AG09319 (cell line): ENCODE results near the gene BEND6.
"Not testable (repeated sequence)": the region's sequence is repeated elsewhere in the genome, so short reads cannot be mapped to it uniquely, and the experiment has no call there.

Source experiments
- DNase-seq: peaks from one replicate; pipeline ENCODE4 v3.0.0-alpha.2; 2010; ENCODE audit warnings: low read depth; ENCODE audit errors: extremely low read depth
- TF ChIP-seq, protein P1 (sequence below): IDR thresholded peaks from 2 replicates; pipeline ENCODE4 v1.5.1; 2011; ENCODE audit warnings: low read depth, mild to moderate bottlenecking, inconsistent platforms, low read length, moderate library complexity

BEND6 gene

DNA sequence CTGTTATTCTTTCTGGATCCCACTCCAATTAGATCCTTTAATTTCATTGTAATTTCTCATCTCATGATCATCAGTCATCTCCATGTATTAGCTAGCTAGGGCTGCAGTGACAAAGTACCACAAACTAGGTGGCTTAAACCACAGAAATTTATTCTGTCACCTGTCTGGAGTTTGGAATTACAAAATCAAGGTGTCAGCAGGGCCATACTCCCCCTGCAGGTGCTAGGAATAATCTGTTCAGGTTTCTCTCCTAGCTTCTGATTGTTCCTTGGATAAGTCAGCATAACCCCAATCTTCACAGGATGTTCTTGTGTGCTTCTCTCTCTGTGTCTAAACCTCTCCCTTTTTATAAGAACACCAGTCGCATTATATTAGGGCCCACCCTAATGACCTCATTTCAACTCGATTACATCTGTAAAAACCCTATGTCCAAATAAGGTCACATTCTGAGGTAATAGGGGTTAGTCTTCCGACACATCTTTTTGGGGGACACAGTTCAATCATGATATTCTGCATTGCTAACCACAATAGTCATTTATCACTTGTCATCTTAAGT lies 40.5 kb downstream of the BEND6 start:
- TF ChIP-seq, protein P1, sequence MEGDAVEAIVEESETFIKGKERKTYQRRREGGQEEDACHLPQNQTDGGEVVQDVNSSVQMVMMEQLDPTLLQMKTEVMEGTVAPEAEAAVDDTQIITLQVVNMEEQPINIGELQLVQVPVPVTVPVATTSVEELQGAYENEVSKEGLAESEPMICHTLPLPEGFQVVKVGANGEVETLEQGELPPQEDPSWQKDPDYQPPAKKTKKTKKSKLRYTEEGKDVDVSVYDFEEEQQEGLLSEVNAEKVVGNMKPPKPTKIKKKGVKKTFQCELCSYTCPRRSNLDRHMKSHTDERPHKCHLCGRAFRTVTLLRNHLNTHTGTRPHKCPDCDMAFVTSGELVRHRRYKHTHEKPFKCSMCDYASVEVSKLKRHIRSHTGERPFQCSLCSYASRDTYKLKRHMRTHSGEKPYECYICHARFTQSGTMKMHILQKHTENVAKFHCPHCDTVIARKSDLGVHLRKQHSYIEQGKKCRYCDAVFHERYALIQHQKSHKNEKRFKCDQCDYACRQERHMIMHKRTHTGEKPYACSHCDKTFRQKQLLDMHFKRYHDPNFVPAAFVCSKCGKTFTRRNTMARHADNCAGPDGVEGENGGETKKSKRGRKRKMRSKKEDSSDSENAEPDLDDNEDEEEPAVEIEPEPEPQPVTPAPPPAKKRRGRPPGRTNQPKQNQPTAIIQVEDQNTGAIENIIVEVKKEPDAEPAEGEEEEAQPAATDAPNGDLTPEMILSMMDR: no peak
- no peak for DNase-seq

DNA sequence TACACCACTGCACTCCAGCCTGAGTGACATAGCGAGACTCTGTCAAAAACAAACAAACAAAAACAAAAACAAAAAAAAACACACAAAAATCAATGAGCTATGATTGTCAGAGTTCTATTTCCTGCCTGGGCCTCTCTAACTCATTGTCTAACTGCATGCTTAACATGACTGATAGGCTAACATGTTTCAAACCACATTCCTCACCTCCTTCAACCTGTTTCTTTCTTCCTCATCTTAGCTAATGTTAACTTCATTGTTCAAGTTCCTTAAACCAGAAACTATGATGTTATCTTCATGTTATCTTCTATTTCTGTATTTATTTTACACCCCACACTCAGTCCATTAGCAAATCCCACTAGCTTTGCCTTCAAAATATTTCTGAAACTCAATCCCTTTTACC lies 41.5 kb downstream of the BEND6 start:
- TF ChIP-seq, protein P1: no peak
- no peak for DNase-seq

DNA sequence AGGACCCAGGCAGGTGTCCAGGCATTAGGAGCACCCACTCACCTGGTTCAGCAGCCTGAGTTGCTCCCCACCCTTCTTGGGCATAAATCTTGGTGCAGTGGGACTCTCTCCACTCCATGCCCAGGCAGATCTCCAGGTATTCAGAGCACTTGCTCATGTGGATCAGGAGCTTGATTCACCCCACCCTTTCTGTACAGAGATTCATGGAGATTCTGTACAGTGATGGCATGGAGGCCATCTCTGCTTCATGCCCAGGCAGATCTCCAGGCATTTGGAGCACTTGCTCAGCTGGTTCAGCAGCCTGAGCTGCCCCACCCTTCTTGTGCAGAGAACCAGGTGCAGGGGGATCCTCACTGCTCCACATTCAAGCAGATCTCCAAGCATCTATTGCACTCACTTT lies 44.1 kb downstream of the BEND6 start:
- no peak for DNase-seq
- TF ChIP-seq, protein P1: no peak

DNA sequence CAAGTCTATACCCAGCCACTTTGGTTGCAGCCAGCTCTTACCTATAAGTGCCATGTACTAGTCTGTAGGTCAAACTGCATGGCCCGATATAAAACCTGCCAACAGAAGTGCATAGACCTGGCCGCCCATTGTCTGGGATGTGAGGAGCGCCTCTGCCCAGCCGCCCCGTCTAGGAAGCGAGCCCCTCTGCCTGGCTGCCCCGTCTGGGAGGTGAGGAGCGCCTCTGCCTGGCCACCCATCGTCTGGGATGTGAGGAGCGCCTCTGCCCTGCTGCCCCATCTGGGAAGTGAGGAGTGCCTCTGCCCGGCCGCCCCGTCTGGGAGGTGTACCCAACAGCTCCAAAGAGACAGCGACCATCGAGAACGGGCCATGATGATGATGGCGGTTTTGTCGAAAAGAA lies 44.8 kb downstream of the BEND6 start:
- DNase-seq: not testable (repeated sequence)

DNA sequence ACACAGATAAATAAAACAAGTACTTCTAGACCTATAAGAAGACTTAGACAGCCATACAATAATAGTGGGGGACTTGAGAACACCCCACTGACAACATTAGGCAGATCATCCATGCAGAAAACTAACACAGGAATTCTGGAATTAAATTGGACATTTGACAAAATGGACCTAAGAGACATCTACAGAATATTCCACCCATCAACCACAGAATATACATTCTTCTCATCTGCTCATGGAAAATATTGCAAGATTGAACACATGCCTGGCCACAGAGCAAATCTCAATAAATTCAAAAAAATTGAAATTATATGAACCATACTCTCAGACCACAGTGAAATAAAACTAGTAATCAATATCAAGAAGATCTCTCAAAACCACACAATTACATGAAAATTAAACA lies 47.3 kb downstream of the BEND6 start:
- TF ChIP-seq, protein P1: no peak
- no peak for DNase-seq

DNA sequence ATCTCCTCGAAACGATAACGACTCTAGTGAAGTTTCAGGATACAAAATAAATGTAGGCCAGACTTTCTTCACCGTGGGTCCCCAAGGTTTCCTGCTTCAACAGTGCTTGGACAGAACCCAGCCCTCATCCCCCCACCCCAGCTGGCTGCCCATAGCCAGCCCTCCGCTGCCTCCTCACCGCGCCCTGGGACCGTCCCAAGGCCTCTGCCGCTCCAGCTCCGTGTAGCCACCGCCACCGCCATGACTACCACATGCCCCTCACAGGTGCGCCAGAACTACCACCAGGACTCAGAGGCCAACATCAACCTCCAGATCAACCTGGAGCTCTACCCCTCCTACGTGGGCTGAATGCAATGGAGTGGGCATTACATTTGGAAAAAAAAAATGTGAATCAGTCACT lies 49.4 kb downstream of the BEND6 start:
- TF ChIP-seq, protein P1: no peak

DNA sequence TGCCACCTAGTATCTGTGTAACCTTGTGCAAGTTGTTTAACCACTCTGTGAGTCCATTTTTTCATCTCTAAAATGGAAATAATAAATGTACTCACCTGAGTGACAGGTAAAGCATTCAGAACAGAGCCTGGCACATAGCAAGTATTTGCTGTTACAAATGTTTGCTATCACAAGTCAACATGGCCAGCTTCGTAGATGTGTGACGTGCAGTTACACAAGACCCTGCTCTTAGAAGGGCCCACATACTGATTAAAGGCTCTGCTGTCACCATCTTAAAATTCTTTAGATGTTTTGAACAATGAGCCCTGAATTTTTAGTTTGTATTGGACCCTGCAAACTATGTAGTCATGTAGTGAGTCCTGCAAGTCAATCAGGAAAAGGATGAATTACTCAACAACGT lies 51.2 kb downstream of the BEND6 start:
- DNase-seq: no peak
- TF ChIP-seq, protein P1: no peak

More for the DNA sequence above, 49.4 kb downstream of the BEND6 start:
- no peak for DNase-seq

DNA sequence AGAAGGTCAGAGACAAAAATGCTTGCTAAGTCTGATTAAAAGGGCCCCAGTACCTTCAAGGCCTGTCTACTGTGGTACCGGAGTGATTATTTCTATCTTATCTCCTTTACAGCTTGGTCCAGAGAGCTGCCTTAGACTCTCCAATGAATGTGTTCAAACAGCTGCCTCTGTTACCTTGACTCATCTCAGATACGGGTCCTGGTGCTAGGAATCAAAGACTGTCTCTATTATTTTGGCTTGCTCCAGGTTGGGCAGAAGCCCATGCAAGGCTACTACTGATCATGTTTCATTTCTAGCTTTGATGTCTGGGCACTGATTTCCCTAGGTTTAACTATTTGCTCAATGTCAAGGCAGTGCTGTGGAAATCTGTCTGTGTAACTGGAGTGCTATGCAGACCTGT lies 53.2 kb downstream of the BEND6 start:
- not testable (repeated sequence) for DNase-seq
